ENCODE data around the gene RAP2C.

The RAP2C gene

GRCh38 chrX:132218100-132218812 lies 991 bp downstream of the RAP2C start:
- Histone ChIP-seq H3K4me1 (ENCODE audit: control insufficient read depth, low read length) (peaks cover 23% of the 10 kb centered on the region), H3K27ac (ENCODE audit: low read depth, low read length) (peak overlapping the region; percentile 73), H3K4me3 (ENCODE audit: low read length) (peak overlapping the region; percentile 96), H3K36me3 (ENCODE audit: control insufficient read depth, low read length) (peaks cover 26% of the 10 kb centered on the region), H3K27me3 (ENCODE audit: control insufficient read depth, low read length) (no peaks in the 10 kb centered on the region), H3K9me2 (replicated peaks; ENCODE audit: control insufficient read depth, low read length) (no peaks in the 10 kb centered on the region), H3F3A (ENCODE audit: control insufficient read depth, insufficient read depth) (no peaks in the 10 kb centered on the region), H4K20me1 (ENCODE audit: control insufficient read depth, insufficient read depth, low read depth, low read length) (no peaks in the 10 kb centered on the region), H3K79me2 (ENCODE audit: control insufficient read depth, low read length) (peaks cover 53% of the 10 kb centered on the region), H3K4me2 (ENCODE audit: low read length) (peak overlapping the region; percentile 85), H3K9me3 (ENCODE audit: control insufficient read depth, insufficient read depth, low read length) (no peaks in the 10 kb centered on the region)
- TF ChIP-seq, protein P1, sequence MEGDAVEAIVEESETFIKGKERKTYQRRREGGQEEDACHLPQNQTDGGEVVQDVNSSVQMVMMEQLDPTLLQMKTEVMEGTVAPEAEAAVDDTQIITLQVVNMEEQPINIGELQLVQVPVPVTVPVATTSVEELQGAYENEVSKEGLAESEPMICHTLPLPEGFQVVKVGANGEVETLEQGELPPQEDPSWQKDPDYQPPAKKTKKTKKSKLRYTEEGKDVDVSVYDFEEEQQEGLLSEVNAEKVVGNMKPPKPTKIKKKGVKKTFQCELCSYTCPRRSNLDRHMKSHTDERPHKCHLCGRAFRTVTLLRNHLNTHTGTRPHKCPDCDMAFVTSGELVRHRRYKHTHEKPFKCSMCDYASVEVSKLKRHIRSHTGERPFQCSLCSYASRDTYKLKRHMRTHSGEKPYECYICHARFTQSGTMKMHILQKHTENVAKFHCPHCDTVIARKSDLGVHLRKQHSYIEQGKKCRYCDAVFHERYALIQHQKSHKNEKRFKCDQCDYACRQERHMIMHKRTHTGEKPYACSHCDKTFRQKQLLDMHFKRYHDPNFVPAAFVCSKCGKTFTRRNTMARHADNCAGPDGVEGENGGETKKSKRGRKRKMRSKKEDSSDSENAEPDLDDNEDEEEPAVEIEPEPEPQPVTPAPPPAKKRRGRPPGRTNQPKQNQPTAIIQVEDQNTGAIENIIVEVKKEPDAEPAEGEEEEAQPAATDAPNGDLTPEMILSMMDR (IDR thresholded peaks at IDR 0.05; ENCODE audit: low read depth, low read length, poor library complexity, severe bottlenecking): no peak
- no peak for TF ChIP-seq EZH2phosphoT487 (IDR thresholded peaks at IDR 0.05; ENCODE audit: borderline replicate concordance, low read length)

DNA sequence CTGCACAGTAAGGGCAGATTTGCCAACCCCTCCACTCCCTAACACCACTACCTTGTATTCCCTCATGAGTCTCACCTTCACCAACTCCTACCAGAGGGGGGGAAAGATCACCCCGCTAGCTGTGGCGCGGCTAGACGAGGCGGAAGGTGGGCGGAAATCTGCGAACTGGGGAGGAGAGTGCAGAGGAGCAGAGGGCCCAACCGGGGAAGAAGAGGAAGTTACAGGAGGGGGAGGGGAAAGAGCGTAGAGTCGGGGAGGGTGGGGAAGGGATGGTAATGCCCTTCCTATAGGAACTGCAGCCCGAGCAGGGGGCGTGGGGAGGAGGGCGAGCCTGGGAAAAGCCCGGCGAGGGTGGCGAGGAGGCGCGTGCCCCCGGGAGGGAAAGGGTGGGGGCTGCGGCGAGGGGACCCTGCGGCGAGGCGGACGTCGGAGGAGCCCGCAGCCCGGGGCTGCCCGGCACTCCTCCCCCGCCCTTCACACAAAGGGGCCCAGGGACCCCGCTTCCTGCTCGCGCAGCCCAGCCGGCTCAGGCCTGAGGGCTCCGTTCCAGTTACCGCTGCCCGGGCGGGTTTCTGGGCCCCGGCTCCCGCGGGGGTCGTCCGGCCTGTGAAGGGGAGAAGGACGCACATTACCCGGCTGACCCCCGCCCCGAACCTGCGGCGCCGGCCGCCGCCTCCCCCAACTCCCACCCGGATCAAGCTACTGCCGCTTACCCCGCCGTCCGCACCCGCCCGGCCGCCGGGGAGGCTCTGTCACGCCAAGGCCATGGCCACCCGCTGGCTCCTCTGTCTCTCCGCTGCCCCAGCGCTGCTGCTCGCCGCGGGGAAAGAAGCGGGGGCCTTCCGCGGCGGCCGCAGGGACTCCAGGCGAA lies 1.8 kb downstream of the RAP2C start:
- no peaks in the 10 kb centered on the region for H3K9me3 ChIP-seq (ENCODE audit: control insufficient read depth, insufficient read depth, low read length)
- peaks cover 60% of the 10 kb centered on the region for H3K79me2 ChIP-seq (ENCODE audit: control insufficient read depth, low read length)
- H3K36me3 ChIP-seq (ENCODE audit: control insufficient read depth, low read length): peaks cover 32% of the 10 kb centered on the region
- H3K4me3 ChIP-seq (ENCODE audit: low read length): peak overlapping the region; percentile 96
- H4K20me1 ChIP-seq (ENCODE audit: control insufficient read depth, insufficient read depth, low read depth, low read length): no peaks in the 10 kb centered on the region
- H3K4me2 ChIP-seq (ENCODE audit: low read length): peak overlapping the region; percentile 64
- peaks cover 24% of the 10 kb centered on the region for H3K4me1 ChIP-seq (ENCODE audit: control insufficient read depth, low read length)
- H3K27me3 ChIP-seq (ENCODE audit: control insufficient read depth, low read length): no peaks in the 10 kb centered on the region
- peak overlapping the region; percentile 71 for H3K27ac ChIP-seq (ENCODE audit: low read depth, low read length)
- no peaks in the 10 kb centered on the region for H3F3A ChIP-seq (ENCODE audit: control insufficient read depth, insufficient read depth)
- TF ChIP-seq EZH2phosphoT487 (IDR thresholded peaks at IDR 0.05; ENCODE audit: borderline replicate concordance, low read length): no peak
- TF ChIP-seq, protein P1 (IDR thresholded peaks at IDR 0.05; ENCODE audit: low read depth, low read length, poor library complexity, severe bottlenecking): no peak
- H3K9me2 ChIP-seq (replicated peaks; ENCODE audit: control insufficient read depth, low read length): no peaks in the 10 kb centered on the region

- Histone ChIP-seq H4K20me1 (ENCODE audit: control insufficient read depth, insufficient read depth, low read depth, low read length) (no peaks in the 10 kb centered on the region), H3K9me2 (replicated peaks; ENCODE audit: control insufficient read depth, low read length) (no peaks in the 10 kb centered on the region), H3K9me3 (ENCODE audit: control insufficient read depth, insufficient read depth, low read length) (no peaks in the 10 kb centered on the region), H3K4me2 (ENCODE audit: low read length) (peak overlapping the region; percentile 64), H3K27me3 (ENCODE audit: control insufficient read depth, low read length) (no peaks in the 10 kb centered on the region), H3K4me3 (ENCODE audit: low read length) (peak overlapping the region; percentile 96), H3K4me1 (ENCODE audit: control insufficient read depth, low read length) (peaks cover 26% of the 10 kb centered on the region), H3F3A (ENCODE audit: control insufficient read depth, insufficient read depth) (no peaks in the 10 kb centered on the region), H3K36me3 (ENCODE audit: control insufficient read depth, low read length) (peaks cover 36% of the 10 kb centered on the region), H3K27ac (ENCODE audit: low read depth, low read length) (peak overlapping the region; percentile 71), H3K79me2 (ENCODE audit: control insufficient read depth, low read length) (peaks cover 62% of the 10 kb centered on the region)
- TF ChIP-seq EZH2phosphoT487 (IDR thresholded peaks at IDR 0.05; ENCODE audit: borderline replicate concordance, low read length): no peak
- TF ChIP-seq, protein P1 (IDR thresholded peaks at IDR 0.05; ENCODE audit: low read depth, low read length, poor library complexity, severe bottlenecking): no peak
Measured at GRCh38 chrX:132216806-132217202, 2.4 kb downstream of the RAP2C start.

Measured in DOHH2 (cell line).